Umbilical cord (tissue), 2 donors: ENCODE results near the gene FAM83G. TPM values are rescaled to one million over a fixed set of nuclear protein-coding genes. Genes with fewer than 3 reads are reported as not detected.

Source experiments
- DNase-seq: peaks from one replicate; pipeline ENCODE4 v3.0.0-alpha.2; 2015; ENCODE audit warnings: low spot score
- total RNA-seq: library from RNA; depleted of rRNA; stranded (reverse); fragments of >200 nt; gene quantifications from one replicate; pipeline ENCODE4 v1.2.3, GENCODE V29; 2014; ENCODE audit warnings: low replicate concordance; ENCODE audit not compliant: insufficient read depth

Gene FAM83G
- total RNA-seq, 1 donor from 2014 or later = 4.8 TPM

DNA sequence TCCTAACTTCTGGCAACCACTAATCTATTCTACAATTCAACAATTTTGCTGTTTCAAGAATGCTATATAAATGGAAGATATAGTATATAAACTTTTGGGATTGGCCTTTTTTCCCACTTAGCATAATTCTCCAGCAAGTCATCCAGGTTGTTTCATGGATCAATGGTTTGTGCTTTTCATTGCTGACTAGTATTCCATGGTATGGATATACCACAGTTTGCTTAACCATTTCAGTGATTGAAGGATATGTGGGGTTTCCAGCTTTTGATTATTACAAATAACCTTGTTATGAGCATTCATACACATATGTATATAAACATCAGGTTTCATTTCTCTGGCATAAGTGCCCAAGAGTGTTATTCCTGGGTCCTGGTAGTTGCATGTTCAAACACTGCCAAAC lies 2.1 kb upstream of the FAM83G start:
- DNase-seq = no peak

DNA sequence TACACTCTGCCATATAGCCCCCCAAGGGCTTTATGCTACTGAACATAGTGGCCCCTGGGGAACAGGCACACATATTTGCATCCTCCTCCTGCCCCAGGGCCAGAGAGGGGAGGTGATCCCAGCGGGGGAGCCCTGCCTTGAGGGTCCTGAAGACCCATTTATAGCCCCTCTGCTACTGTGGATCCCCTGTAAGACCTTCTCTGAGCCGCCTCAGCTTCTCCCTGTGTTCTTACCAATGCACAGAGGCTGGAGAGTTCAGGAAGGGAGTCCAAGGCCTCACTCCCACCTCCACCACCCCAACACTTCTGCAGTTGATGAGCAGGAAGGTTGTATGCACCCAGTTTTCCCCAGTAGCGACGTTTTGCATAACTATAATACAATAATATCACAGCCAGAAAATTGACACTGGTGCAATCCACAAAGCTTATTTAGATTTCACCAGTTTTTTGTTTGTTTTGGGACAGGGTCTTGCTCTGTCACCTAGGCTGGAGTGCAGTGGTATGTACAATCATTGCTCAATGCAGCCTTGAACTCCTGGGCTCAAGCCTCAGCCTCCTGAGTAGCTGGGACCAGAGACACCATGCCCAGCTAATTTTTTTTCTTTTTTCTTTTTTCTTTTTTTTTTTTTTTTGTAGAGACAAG lies 1.3 kb upstream of the FAM83G start:
- no peak for DNase-seq

DNA sequence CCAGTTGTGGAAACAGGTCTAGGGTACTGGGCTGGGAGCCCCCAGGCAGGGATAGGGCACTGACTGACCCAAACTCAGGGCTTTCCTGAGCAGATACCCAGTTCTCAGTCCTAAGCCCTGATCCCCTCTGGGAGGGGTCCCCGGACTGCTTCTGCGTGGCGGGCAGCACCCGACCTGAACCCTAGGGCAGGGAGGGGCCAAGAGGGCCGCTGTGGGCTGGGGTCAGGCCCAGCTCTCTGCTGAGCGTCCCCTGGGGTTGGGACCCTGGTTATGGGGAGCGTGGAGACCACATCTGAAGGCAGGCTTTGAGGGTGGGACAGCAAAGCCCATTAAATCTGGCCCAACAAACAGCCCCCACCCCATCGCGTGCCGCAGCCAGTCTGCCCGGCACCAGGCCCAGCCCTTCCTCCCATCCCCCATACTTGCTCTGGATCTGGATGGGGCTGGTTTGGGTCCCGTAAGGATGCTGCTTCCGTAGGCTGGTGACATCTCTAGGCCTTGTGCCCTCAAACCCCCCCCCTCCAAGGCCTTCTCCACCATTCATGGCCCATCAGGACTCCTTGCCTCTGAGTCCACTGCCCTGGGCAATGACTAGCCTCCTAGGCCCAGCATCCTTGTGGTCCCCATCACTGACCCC lies 691 bp upstream of the FAM83G start:
- DNase-seq = no peak

DNA sequence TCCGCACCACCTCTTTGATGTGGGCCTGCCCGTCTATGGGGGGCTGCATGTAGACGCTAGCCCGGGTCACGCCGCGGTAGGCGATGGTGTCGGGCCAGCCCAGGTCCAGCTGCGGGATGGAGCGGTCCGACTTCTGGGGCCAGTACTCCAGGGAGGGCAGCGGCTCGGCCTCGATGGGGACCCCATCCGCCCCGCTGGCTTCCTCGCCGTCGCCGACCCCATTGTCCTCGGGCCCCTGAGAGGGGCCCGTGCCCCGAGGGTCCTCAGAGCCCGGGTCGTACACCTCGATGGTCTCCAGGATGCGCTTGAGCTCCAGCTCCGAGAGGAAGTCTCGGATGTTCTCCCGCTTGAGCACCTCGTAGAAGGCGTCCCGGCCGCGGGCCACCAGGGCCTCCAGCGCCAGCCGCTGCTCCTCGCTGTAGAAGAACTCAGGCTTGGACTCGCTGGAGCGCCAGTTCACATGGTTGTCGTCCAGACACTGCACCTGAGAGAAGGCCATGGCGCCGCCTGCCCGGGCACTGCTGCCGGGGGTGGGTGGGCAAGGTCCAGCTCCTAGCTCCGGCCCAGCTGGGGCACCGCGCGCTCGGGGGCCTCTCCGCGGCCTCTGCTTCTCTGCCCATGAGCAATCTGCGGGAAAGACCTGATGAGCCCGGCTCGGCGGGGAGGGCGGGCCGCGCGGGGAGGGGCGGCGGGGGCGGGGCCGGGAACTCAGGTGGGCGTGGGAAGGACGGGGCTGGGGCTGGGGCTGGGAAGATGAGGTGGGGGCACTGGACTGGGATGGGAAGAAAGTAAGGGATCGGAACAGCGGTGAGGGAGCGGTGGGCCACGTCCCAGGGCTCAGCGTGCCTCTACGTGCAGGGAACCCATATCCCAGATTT lies 782 bp downstream of the FAM83G start:
- DNase-seq = peak; percentile 21

DNA sequence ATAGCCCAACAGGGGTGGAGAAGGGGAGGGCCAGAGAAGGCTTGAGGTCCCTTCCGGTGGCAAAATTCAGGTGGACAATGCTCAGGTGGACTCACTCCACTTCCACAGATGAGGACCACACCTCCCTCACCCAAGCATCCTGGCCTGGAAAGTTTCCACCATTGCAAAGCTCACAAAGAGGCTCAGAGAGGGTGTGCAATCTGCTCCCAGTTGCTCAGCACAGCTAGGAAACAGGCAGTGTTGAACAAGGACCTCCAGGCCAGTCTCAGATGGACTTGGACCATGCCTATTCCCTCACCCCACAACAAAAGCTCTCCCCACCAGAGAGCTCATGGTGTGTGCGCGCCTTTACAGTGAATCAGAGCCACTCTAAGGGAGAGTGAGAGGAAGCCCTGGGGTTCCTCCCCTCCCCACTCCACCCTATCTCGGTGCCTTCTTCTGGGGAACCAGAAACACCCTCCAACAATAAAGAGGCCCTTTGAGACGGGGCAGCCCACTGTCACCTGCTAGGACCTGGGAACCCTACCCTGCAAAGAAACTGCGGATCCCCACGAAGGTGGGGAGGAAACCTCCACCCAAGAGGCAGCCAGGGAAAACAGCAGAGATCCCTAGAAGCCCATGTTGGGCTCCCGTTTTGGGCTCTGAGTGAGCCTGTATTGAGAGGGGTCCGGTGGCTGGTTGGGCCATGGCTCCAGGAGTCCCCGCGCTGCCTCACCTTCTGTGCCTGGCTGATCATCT lies 1.6 kb downstream of the FAM83G start:
- DNase-seq = no peak

DNA sequence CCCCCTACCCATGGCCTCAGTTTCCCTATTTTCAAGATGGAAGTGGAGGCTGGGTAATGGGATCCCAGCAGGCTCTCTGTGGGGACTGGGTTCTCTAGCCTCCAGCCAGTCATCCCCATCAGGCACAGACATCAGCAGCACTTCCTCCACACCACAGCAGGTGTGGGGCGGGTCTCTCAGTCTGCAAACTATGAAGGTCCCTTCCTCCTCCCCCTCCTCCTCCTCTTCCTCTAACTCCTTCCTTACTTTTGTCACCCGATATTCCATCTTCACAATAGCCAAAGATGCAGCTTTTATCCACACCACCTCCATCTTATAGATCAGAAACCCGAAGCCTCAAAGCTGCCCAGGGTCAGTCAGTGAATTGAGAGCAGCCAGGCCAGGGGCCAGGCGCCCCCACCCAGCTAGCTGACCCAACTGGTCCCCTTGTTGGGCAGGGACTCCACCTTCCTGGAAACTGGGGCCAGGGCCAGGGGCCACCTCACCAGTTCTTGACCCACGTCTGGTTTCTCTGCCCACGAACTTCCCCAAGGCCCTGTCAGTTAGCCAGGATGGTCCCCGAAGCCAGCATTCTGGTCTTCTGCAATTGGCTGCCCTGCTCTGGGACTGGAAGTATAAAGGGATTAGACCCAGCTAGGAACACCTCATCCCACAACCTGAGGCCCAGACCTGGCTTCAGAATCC lies 2.5 kb downstream of the FAM83G start:
- DNase-seq = no peak

DNA sequence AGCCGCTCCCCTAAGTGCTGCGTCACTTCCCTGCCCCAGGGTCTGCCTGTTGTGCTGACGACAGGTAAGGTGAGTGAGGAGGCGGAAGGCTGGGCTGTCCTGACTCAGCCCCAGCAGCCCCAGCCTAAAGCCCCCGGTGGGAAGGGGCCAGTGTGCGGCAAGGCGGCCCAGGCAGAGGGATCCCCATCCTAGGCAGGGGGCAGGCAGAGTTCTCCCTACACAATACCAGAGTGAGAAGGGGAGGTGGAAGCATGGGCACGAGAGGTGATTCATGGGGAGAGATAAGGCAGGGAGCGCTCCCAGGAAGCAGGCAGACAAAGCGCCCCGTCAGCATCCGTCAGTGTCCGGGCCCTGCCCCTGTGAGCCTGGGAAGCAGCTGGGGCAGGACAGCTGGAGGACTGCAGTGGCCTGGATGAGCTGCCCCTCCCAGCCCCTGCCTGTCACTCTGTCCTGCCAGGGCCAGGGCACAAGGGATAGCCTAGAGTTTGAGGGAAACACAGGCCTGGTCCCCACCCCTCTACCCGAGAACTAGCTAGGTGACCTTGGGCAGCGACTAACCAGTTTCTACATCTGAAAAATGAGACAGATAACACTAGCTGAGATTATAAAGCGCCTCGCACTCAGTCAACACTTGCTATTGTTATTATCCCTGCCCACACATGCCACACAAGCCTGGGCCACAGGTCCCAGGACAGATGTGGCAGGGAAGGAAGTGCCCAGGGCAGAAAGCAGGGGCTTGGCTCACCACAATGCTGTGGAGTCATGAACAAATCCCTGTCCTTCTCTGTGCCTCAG lies 3.8 kb downstream of the FAM83G start:
- DNase-seq = peak; percentile 50

DNA sequence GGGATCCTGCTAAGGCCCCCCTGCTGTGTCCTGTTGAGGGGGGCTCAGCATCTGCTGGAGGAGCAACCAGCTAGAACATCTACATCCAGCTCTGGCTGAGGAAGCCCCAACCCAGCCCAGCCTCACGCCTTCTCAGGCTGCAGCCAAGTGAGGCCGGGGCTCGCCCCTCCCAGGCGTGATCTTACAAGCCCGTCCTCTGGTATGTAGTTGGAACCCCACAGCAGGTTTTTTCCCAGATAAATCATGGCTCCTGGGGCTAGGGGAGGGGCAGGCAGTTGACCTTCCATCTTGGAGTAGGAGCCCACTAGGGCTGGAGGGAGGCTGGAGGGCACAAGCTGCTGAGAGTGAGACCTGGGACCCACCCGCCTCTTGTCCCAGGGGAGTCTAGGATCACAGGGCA lies 4.7 kb downstream of the FAM83G start:
- DNase-seq = no peak

DNA sequence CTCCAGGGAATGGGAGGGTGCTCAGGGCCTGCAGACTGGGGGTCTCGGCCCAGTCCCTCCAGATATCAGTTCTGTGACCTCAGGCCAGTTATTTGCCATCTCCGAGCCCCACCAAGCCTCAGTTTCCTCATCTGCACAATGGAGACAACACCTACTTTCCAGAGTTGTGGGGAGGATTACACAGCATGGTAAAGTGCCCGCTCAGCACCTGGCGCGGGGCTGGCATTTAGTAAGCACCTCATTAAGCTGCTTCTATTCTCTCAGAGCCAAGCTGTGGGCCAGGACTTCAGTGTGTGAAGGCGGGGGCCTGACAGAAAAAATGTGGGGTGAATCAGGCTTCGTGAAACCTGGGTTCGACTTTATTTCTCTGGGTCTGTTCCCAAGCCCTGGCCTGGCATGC lies 5.2 kb downstream of the FAM83G start:
- no peak for DNase-seq

DNA sequence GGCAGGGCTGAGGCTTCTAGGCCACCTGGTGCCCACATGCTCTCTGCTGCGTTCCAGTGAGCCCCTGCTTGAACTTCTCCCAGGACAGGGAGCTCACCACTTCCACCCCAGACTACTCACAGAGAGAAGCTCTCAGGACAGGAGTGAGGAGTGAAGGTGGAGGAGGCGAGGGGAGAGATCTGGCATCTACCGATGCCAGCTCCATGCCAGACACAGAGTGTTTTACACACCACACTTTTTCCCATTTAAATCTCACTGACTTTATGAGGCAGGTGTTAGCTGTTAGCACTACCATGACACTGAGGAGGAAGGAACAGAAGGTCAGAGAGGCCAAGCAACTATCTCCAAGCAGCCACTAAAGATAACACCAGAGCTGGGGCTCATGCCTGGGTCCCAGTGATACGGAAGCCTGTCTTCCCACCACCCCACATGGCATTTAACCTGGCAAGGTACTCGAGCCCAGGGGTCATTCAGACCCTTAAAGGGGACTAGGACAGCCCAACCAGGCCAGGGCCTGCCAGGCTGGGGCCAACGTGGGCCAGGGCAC lies 6.8 kb downstream of the FAM83G start:
- DNase-seq = no peak

DNA sequence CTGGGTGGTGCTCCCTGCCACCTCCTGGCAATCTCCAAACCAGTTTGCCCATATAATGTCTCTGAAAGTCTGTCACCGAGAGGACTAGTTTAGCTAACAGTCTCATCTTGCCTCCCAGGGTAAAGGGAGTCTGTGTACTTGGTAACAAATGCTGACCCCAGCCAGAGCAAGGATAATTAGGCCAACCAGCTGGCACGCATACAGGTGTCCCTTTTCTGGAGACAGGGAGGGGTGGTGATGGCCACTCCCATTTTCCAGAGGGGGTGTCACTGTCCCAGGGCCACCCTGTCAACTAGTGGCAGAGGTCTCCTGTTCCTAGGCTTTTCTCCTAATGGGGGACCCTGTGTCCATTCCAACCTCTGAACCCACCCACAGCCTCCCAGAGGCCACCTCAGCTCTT lies 8.1 kb downstream of the FAM83G start:
- no peak for DNase-seq

DNA sequence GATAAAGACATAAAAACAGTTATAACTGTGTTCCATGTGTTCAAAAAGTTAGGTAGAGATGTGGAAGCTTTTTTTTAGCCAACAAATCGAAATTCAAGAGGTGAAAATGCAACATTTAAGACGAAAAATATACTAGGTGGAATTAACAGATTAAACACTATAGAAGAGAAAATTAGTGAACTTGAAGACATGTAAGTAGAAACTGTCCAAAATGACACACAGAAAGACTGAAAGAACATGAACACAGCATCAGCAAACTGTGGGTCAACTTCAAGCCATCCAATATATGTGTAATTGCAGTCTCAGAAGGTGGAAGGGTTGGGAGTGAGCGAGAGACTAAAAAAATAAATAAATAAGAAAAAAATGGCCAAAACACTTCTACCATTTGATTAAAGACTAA lies 9.3 kb downstream of the FAM83G start:
- no peak for DNase-seq

DNA sequence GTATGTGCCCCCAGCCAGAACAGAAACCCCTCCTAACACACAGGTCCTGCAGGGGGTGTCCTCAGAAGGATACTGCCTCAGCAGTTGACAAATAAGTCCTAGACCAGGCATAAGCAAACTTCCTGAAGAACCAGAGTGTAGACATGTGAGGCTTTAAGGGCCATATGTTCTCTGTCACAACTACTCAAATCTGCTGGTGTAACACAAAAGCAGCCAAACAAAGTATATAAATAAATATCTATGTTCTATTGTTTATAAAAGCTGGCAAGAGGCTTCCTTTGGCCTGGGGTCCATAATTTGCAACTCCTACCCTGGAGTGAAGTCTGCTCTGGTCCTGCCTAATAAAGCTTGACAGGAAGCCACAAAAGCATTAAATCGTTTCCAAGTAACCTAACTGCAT lies 9.9 kb downstream of the FAM83G start:
- no peak for DNase-seq

DNA sequence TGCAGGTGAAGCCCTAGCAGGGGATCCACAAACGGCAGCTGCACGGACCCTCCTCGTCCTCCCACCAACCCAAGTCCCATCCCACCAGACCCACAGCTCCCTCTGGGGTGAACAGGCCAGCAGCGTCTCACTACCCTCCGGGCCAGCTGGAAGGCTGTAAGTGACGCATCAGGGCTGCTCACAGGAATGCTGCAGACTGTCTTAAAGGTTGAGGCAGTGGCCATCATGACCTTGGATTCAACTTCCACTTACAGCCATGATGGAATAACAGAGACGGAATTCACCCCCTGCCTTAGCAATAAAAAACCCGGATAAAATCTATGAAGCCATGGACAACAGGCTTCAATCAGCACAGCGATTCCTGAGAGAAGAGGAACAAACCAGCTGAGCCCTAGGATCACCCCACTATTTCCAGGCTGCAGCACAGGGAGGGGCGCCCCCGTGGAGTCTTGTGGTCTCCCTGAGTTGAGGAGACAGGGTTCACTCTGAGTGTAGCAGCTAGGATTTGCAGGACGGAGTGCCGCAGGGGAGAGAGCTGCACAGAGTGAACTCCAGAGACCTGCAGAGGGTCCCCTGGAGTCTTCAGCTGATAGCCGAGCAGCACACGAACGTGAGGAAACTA lies 10.5 kb downstream of the FAM83G start:
- peak; percentile 19 for DNase-seq

DNA sequence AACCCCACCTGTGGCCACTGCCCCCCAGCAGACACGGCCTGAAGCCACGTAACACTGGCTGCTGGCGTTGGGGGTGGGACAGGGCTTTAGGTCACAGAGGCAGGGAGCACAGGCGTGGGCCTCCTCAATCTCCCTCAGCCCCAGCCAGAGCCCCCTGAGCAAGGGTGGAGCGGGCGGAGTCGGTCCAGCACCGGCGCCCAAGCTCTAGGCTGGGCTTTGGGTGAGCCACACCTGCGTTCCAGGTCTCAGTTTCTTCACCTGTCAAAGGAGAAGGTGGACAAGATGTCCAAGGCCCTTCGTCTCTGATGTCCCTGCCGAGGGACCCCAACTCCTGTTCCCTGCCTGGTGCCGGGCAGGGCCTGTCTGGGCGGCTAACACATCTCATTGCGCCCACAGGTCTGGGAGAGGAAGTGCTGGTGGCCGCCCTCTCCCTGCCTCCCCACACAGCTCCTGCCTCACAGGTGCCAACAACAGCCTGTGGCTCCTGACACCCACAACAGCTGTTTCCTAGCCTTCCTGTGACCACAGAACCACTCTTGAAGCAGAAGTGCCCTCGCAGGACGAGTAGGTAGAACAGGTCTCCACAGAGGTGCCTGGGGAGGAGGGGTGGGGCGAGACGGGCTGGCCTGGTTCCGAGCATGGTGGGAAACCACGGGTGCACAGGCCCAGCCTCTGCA lies 12.0 kb downstream of the FAM83G start:
- no peak for DNase-seq

DNA sequence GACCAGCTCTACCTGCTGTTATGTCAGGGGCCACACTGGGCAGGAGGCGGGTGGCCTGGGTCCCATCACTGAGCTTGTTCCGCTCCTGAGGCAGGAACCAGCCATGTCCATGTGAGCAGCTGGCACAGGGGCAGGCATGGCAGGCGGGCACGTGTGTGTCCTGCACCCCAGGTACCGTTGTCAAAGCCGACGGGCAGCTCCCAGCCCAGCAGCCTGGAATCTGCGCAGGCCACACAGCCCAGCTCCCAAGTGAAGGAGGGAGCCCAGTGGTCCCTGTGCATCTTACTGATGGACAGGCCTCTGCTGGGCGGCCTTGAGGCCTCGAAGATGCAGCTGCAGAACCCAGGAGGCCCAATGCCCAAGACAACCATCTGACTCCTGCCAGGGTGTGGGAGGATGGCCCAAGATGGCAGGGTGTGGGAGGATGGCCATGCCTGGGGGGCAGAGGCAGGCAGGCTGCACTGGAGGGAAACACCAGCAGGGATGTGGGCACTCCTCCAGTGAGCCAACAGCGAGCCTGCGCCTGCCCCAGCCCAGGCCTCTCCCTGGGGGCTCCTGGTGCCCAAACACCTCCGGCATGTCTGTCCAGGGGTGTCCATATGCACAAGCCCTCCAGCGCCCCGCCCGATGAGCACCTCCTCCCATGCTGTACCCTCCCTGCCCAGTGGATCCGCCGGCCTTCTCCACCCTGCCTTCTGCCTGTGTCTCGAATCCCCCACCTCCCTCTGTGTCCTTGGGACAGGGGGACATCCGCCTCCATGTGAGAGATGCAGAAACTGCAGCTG lies 12.8 kb downstream of the FAM83G start:
- no peak for DNase-seq

DNA sequence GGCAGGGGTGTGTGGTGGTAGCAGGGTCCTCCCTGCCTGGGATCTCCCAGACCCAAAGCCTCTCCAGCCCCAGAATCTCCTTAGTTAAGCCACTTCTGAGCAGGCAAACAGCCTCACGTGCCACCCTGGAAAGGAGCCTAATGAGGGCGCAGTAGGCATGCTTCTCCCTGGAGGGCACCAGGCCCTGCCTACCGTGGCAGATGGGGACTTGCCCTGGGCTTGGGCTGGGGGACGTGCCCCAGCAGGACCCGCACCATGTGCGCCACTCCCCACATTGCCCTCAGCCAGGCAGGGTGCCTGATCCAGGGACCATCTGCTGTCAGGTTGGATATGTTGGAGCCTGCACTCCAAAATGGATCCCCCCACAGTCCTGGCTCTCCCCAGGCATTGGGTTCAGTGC lies 14.2 kb downstream of the FAM83G start:
- no peak for DNase-seq

DNA sequence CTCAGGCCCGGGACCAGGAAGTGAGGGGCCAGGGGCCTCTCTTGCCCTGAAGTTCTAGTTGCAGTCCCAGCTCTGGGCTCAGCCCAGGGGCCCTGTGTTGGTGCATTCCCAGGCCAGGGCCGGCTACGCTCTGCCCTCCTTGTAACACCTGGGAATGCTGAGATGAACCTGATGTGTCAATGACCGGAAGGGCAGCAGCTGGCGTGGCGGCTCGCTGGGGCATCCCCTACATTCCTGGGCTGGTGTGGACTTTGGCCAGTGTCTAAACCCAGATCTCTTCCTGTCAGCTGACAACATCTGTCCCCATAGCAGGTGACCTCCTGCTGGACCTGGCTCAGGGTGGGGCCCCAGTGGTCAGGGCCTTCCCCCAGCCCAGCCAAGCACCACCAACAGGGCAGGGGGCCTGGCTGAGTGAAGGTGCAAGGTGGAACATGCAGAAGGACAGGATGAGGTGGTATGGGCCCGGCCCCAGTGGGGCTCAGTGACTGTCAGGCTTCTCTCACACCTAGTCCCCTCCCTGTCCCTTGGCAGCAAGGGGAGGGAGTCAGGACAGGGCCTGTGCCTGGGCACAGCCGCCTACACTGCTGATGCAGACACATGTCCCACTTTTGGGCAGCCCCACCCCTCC lies 15.9 kb downstream of the FAM83G start:
- no peak for DNase-seq
